Measurements from ENCODE around the gene SGPL1.

Gene SGPL1

DNA sequence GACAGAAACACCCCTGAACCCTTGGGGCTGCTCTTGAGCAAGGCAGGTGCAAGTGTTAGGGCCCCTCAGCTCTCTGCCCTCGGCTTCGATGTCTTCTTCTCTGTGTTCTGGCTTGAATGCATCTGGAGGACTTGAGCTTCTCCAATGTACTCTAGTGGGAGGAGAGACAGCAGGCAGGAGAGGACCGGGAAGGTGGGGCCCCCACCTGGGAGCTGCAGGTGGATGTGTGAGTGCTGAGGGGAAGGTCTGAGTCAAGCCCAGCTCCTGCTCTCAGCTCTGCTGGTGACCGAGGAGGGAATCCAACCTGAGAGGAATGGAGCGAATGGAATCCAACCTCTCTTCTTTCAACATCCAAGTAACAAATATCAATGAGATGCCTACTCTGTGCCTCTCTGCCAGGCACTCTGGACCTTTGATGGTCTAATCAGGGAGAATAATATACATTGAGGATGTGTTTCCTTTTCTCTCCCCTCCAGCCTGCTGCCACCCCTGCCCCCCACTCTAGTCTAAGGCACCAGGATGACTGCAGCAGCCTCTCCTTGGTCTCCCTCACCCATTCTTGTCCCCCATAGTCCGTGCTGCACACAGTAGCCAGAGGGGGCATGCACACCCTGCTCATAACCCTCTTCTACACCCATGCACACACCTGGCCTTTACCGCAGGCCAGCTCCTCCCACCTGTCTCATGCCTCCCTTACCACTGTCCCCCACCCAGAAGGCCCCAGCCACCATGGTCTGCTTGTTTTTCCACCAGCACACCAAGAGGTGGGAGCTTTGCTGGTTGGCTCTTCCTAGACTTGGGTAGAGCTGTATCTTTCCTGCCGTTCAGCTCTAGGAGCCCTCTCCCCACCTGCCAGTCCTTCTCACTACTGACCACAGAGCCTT lies 44.2 kb upstream of the SGPL1 start:
- Histone ChIP-seq H3K4me3 (replicated peaks; ENCODE audit: insufficient read depth, low read length) (no peak overlapping the region), H3K27me3 (ENCODE audit: insufficient read depth, poor library complexity, severe bottlenecking) (no peaks in the 10 kb centered on the region), H3K27ac (replicated peaks) (no peak overlapping the region)
- DNase-seq (ENCODE audit: low read depth in 1 of 2, low spot score in 1 of 2), result no peak
- TF ChIP-seq, protein P1, sequence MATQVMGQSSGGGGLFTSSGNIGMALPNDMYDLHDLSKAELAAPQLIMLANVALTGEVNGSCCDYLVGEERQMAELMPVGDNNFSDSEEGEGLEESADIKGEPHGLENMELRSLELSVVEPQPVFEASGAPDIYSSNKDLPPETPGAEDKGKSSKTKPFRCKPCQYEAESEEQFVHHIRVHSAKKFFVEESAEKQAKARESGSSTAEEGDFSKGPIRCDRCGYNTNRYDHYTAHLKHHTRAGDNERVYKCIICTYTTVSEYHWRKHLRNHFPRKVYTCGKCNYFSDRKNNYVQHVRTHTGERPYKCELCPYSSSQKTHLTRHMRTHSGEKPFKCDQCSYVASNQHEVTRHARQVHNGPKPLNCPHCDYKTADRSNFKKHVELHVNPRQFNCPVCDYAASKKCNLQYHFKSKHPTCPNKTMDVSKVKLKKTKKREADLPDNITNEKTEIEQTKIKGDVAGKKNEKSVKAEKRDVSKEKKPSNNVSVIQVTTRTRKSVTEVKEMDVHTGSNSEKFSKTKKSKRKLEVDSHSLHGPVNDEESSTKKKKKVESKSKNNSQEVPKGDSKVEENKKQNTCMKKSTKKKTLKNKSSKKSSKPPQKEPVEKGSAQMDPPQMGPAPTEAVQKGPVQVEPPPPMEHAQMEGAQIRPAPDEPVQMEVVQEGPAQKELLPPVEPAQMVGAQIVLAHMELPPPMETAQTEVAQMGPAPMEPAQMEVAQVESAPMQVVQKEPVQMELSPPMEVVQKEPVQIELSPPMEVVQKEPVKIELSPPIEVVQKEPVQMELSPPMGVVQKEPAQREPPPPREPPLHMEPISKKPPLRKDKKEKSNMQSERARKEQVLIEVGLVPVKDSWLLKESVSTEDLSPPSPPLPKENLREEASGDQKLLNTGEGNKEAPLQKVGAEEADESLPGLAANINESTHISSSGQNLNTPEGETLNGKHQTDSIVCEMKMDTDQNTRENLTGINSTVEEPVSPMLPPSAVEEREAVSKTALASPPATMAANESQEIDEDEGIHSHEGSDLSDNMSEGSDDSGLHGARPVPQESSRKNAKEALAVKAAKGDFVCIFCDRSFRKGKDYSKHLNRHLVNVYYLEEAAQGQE (IDR thresholded peaks at IDR 0.05; ENCODE audit: insufficient replicate concordance, low read depth), result no peak
- TF ChIP-seq GABPA (IDR thresholded peaks at IDR 0.05; ENCODE audit: low read depth) (no peak), SPI1 (IDR thresholded peaks at IDR 0.05; ENCODE audit: borderline replicate concordance, low read depth) (no peak), POLR2AphosphoS5 (IDR thresholded peaks at IDR 0.05; ENCODE audit: low read depth) (no peak)
- TF ChIP-seq, protein P2, sequence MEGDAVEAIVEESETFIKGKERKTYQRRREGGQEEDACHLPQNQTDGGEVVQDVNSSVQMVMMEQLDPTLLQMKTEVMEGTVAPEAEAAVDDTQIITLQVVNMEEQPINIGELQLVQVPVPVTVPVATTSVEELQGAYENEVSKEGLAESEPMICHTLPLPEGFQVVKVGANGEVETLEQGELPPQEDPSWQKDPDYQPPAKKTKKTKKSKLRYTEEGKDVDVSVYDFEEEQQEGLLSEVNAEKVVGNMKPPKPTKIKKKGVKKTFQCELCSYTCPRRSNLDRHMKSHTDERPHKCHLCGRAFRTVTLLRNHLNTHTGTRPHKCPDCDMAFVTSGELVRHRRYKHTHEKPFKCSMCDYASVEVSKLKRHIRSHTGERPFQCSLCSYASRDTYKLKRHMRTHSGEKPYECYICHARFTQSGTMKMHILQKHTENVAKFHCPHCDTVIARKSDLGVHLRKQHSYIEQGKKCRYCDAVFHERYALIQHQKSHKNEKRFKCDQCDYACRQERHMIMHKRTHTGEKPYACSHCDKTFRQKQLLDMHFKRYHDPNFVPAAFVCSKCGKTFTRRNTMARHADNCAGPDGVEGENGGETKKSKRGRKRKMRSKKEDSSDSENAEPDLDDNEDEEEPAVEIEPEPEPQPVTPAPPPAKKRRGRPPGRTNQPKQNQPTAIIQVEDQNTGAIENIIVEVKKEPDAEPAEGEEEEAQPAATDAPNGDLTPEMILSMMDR (IDR thresholded peaks at IDR 0.05; ENCODE audit: insufficient read depth, low read length), result no peak

DNA sequence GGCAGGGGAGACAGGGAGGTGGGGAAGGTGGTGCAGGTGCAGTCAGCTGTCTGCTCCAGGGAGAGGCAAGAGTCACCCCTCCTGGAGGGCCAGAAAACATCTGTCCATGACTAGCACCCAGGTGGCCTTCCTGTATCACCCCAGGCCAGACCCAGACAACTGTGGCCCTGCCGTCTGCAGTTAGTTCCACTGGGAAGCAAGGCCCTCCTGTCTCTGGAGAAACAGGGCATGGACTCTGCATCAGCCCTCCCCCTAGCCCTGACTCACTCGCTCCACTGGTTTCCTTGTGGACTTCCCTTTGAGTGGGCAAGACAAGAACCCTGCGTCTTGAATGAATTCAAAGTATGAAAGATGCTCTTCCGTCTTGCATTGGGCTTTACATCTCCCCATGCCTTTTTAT lies 43.1 kb upstream of the SGPL1 start:
- Histone ChIP-seq H3K4me3 (replicated peaks; ENCODE audit: insufficient read depth, low read length) (no peak overlapping the region), H3K27me3 (ENCODE audit: insufficient read depth, poor library complexity, severe bottlenecking) (no peaks in the 10 kb centered on the region), H3K27ac (replicated peaks) (no peak overlapping the region)
- TF ChIP-seq POLR2AphosphoS5 (IDR thresholded peaks at IDR 0.05; ENCODE audit: low read depth) (no peak), GABPA (IDR thresholded peaks at IDR 0.05; ENCODE audit: low read depth) (no peak), SPI1 (IDR thresholded peaks at IDR 0.05; ENCODE audit: borderline replicate concordance, low read depth) (no peak)
- TF ChIP-seq, protein P2 (IDR thresholded peaks at IDR 0.05; ENCODE audit: insufficient read depth, low read length), result no peak
- TF ChIP-seq, protein P1 (IDR thresholded peaks at IDR 0.05; ENCODE audit: insufficient replicate concordance, low read depth), result no peak
- no peak for DNase-seq (ENCODE audit: low read depth in 1 of 2, low spot score in 1 of 2)

DNA sequence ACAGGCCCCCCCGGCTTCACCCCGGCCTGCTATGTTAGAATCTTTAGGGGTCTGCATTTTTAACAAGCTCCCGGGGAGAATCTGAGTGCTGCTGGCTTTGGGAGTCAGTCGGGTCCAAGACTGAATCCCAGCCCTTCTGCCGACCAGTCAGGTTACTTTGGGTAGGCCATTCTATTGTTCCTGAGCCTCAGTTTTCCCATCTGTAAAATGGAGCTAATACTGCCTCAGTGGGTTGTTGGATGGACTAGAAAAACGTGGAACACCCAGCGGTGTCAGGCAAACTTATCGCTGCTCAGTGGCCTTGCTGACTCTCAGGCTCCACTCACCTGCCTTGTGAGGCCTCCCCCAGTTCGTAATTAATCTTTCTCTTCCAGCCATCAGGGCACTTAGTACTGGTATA lies 42.3 kb upstream of the SGPL1 start:
- no peak overlapping the region for H3K27ac ChIP-seq (replicated peaks)
- no peaks in the 10 kb centered on the region for H3K27me3 ChIP-seq (ENCODE audit: insufficient read depth, poor library complexity, severe bottlenecking)
- no peak overlapping the region for H3K4me3 ChIP-seq (replicated peaks; ENCODE audit: insufficient read depth, low read length)
- no peak for DNase-seq (ENCODE audit: low read depth in 1 of 2, low spot score in 1 of 2)
- TF ChIP-seq POLR2AphosphoS5 (IDR thresholded peaks at IDR 0.05; ENCODE audit: low read depth), result no peak
- no peak for TF ChIP-seq SPI1 (IDR thresholded peaks at IDR 0.05; ENCODE audit: borderline replicate concordance, low read depth)
- no peak for TF ChIP-seq GABPA (IDR thresholded peaks at IDR 0.05; ENCODE audit: low read depth)

DNA sequence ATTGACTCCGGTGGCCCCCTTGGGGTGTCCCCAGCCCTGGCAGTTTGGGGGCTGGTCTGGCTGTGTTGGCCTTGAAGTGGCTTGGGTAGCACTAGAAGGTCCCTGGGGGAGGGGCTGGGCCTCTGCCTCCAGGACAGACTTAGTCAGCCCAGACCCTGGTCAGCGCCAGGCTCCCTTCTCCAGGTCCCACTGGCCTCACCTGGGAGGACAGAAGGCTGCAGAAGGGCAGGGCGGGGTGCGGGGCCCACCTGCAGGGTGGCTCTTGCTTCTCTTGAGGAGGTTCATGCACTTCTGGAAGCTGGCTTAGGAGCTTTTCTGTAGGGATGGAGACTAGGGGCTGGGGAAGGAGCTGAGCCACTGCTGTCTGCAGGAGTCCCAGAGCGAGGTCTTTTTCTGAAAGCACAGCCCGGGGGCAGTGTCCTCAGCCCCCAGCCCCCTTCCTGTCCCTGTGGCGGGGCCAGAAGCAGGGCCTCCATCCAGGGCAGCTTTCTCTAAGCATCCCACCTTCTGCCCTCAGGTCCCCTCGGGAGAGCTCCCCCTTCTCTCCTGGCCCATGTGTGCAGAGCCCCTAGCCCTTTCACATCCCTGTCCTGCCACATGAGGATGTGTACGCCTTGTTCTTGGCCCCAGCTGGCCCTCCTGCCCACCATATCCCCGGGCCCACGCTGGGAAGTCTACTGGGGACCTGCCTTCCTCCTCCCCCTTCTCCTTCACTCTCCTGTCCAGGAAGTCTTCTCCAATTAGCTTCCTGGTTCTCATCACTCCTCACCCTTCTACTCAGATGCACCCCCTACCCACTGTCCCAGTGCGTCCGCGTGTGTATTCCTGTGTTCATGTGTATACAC lies 41.6 kb upstream of the SGPL1 start:
- Histone ChIP-seq H3K4me3 (replicated peaks; ENCODE audit: insufficient read depth, low read length) (no peak overlapping the region), H3K27ac (replicated peaks) (no peak overlapping the region), H3K27me3 (ENCODE audit: insufficient read depth, poor library complexity, severe bottlenecking) (no peaks in the 10 kb centered on the region)
- TF ChIP-seq, protein P1 (IDR thresholded peaks at IDR 0.05; ENCODE audit: insufficient replicate concordance, low read depth), result no peak
- TF ChIP-seq, protein P2 (IDR thresholded peaks at IDR 0.05; ENCODE audit: insufficient read depth, low read length), result no peak
- TF ChIP-seq GABPA (IDR thresholded peaks at IDR 0.05; ENCODE audit: low read depth) (no peak), POLR2AphosphoS5 (IDR thresholded peaks at IDR 0.05; ENCODE audit: low read depth) (no peak), SPI1 (IDR thresholded peaks at IDR 0.05; ENCODE audit: borderline replicate concordance, low read depth) (no peak)
- no peak for DNase-seq (ENCODE audit: low read depth in 1 of 2, low spot score in 1 of 2)
